Measurements from ENCODE around the gene MS4A2. TPM values are rescaled to one million over a fixed set of nuclear protein-coding genes. Genes with fewer than 3 reads are reported as not detected.
A peak's percentile ranks its signal among the peaks of the same experiment; 100 is the strongest.

The MS4A2 gene
- total and polyA plus RNA-seq, 3 donors from 2014 or later = 0.39 to 2.6 (median 2.0) TPM

- H3K36me3 ChIP-seq (ENCODE audit: low read depth, missing control alignments) = no peaks in the 10 kb centered on the region
- DNase-seq = peak; percentile 84
- H3K9me3 ChIP-seq = no peaks in the 10 kb centered on the region
- 38 to 82% methylated on average over 2 of the region's 2 CpGs for WGBS, 2 donors
- H3K27ac ChIP-seq = peak overlapping the region; percentile 40 to 66
- no peak overlapping the region for H3K4me3 ChIP-seq
- TF ChIP-seq CTCF (IDR thresholded peaks at IDR 0.05) = no peak
- TF ChIP-seq POLR2A (IDR thresholded peaks at IDR 0.05) = no peak
- intact Hi-C loops (cut with DNase I; ENCODE audit: low total_unique reads) = no loop called here
- H3K27me3 ChIP-seq = no peaks in the 10 kb centered on the region
- peaks cover 17% of the 10 kb centered on the region for H3K4me1 ChIP-seq
These were observed 32.8 kb downstream of the MS4A2 start for GRCh38 chr11:60121264-60121663.

GRCh38 chr11:60122414-60123036, 34.1 kb downstream of the MS4A2 start:
- Histone ChIP-seq H3K27me3 (no peaks in the 10 kb centered on the region), H3K36me3 (ENCODE audit: low read depth, missing control alignments) (no peaks in the 10 kb centered on the region), H3K27ac (no peak overlapping the region), H3K4me3 (no peak overlapping the region), H3K4me1 (peaks cover 23% of the 10 kb centered on the region), H3K9me3 (no peaks in the 10 kb centered on the region)
- no peak for TF ChIP-seq CTCF (IDR thresholded peaks at IDR 0.05)
- no peak for TF ChIP-seq POLR2A (IDR thresholded peaks at IDR 0.05)
- intact Hi-C loops (cut with DNase I; ENCODE audit: low total_unique reads) = no loop called here
- whole genome bisulfite sequencing, 2 donors = 74 to 75% methylated on average over 3 of the region's 3 CpGs
- no peak for DNase-seq

- intact Hi-C loops (cut with DNase I; ENCODE audit: low total_unique reads) = no loop called here
- 36 to 43% methylated on average over 11 of the region's 11 CpGs for WGBS, 2 donors
- Histone ChIP-seq H3K27me3 (no peaks in the 10 kb centered on the region), H3K27ac (peak overlapping the region; percentile 66 to 72), H3K9me3 (no peaks in the 10 kb centered on the region), H3K36me3 (ENCODE audit: low read depth, missing control alignments) (no peaks in the 10 kb centered on the region), H3K4me3 (no peak overlapping the region), H3K4me1 (peaks cover 19% of the 10 kb centered on the region)
- DNase-seq = no peak
- TF ChIP-seq CTCF (IDR thresholded peaks at IDR 0.05) = no peak
- no peak for TF ChIP-seq POLR2A (IDR thresholded peaks at IDR 0.05)
These were observed 36.5 kb downstream of the MS4A2 start for GRCh38 chr11:60124802-60125432.

- intact Hi-C loops (cut with DNase I; ENCODE audit: low total_unique reads) = no loop called here
- no peak overlapping the region for H3K4me3 ChIP-seq
- no peaks in the 10 kb centered on the region for H3K27me3 ChIP-seq
- H3K27ac ChIP-seq = peak overlapping the region; percentile 66 to 72
- no peaks in the 10 kb centered on the region for H3K36me3 ChIP-seq (ENCODE audit: low read depth, missing control alignments)
- peaks cover 28% of the 10 kb centered on the region for H3K4me1 ChIP-seq
- no peak for DNase-seq
- TF ChIP-seq CTCF (IDR thresholded peaks at IDR 0.05) (no peak), POLR2A (IDR thresholded peaks at IDR 0.05) (no peak)
- no peaks in the 10 kb centered on the region for H3K9me3 ChIP-seq
These were observed 37.6 kb downstream of the MS4A2 start for GRCh38 chr11:60125956-60126585.
